H9 (cell line): ENCODE data around the gene SLC19A1. TPM values are rescaled to one million over a fixed set of nuclear protein-coding genes. Genes with fewer than 3 reads are reported as not detected.

Experiments used
- DNase-seq: peaks from one replicate; pipeline ENCODE4 v3.0.0-alpha.2; 2017
- H2AFZ ChIP-seq: one replicate; pipeline ENCODE4 v1.6.1; 2013; ENCODE audit warnings: mild to moderate bottlenecking, low read length, control low read depth, moderate library complexity
- H2AK5ac ChIP-seq: 2 replicates; pipeline ENCODE4 v1.6.1; 2013; ENCODE audit warnings: low read length, control low read depth, mixed read lengths; ENCODE audit not compliant: insufficient read length
- H2BK120ac ChIP-seq: one replicate; pipeline ENCODE4 v1.6.1; 2013; ENCODE audit warnings: low read depth, mild to moderate bottlenecking, low read length, control low read depth, inconsistent platforms; ENCODE audit not compliant: poor library complexity, severe bottlenecking
- H2BK12ac ChIP-seq: 2 replicates; pipeline ENCODE4 v1.6.1; 2013; ENCODE audit warnings: low read length, control low read depth, mixed read lengths, low read depth; ENCODE audit not compliant: insufficient read length
- H2BK15ac ChIP-seq: 2 replicates; pipeline ENCODE4 v1.6.1; 2013; ENCODE audit warnings: low read depth, low read length, control low read depth
- H2BK20ac ChIP-seq: one replicate; pipeline ENCODE4 v1.6.1; 2013; ENCODE audit warnings: low read depth, mild to moderate bottlenecking, low read length, control low read depth, inconsistent platforms; ENCODE audit not compliant: poor library complexity, severe bottlenecking
- H2BK5ac ChIP-seq: 2 replicates; pipeline ENCODE4 v1.6.1; 2013; ENCODE audit warnings: low read length, control low read depth, mixed read lengths; ENCODE audit not compliant: insufficient read length
- H3K14ac ChIP-seq: 2 replicates; pipeline ENCODE4 v1.6.1; 2013; ENCODE audit warnings: low read length, control low read depth; ENCODE audit not compliant: insufficient read depth
- H3K18ac ChIP-seq: 2 replicates; pipeline ENCODE4 v1.6.1; 2013; ENCODE audit warnings: low read depth, mild to moderate bottlenecking, mixed read lengths, low read length, control low read depth; ENCODE audit not compliant: insufficient read length
- H3K23ac ChIP-seq: 2 replicates; pipeline ENCODE4 v1.6.1; 2013; ENCODE audit warnings: low read length, control low read depth, mixed read lengths, low read depth; ENCODE audit not compliant: insufficient read length
- H3K23me2 ChIP-seq: 2 replicates; pipeline ENCODE4 v1.6.1; 2013; ENCODE audit warnings: low read depth, mild to moderate bottlenecking, mixed read lengths, low read length, control low read depth; ENCODE audit not compliant: insufficient read length, poor library complexity, severe bottlenecking
- H3K27ac ChIP-seq: 2 replicates; pipeline ENCODE4 v1.5.1; 2013; ENCODE audit warnings: low read length, control low read depth, mixed read lengths, low read depth; ENCODE audit not compliant: insufficient read length
- H3K27me3 ChIP-seq: 2 replicates; pipeline ENCODE4 v1.6.1; 2013; ENCODE audit warnings: low read length, control low read depth, inconsistent platforms; ENCODE audit not compliant: insufficient read depth
- H3K4ac ChIP-seq: 2 replicates; pipeline ENCODE4 v1.6.1; 2013; ENCODE audit warnings: low read depth, mild to moderate bottlenecking, control low read depth, inconsistent platforms, low read length, moderate library complexity
- H3K4me1 ChIP-seq: 2 replicates; pipeline ENCODE4 v1.6.1; 2013; ENCODE audit warnings: low read length, control low read depth, inconsistent platforms; ENCODE audit not compliant: insufficient read depth
- H3K4me2 ChIP-seq: 2 replicates; pipeline ENCODE4 v1.6.1; 2013; ENCODE audit warnings: low read length, control low read depth, mixed read lengths; ENCODE audit not compliant: insufficient read length, insufficient read depth
- H3K56ac ChIP-seq: 2 replicates; pipeline ENCODE4 v1.6.1; 2013; ENCODE audit warnings: low read depth, mild to moderate bottlenecking, mixed read lengths, low read length, control low read depth; ENCODE audit not compliant: insufficient read length
- H3K79me1 ChIP-seq: 2 replicates; pipeline ENCODE4 v1.6.1; 2013; ENCODE audit warnings: low read depth, mild to moderate bottlenecking, moderate library complexity, low read length, control low read depth, inconsistent platforms; ENCODE audit not compliant: insufficient read depth, poor library complexity, severe bottlenecking
- H3K79me2 ChIP-seq: 2 replicates; pipeline ENCODE4 v1.6.1; 2013; ENCODE audit warnings: low read length, control low read depth, inconsistent platforms; ENCODE audit not compliant: insufficient read depth
- H3K9ac ChIP-seq: 2 replicates; pipeline ENCODE4 v1.6.1; 2013; ENCODE audit warnings: low read length, control low read depth, mixed read lengths; ENCODE audit not compliant: insufficient read length; ENCODE audit errors: extremely low read depth
- H3K9me3 ChIP-seq: one replicate; pipeline ENCODE4 v1.6.1; 2013; ENCODE audit warnings: low read depth, low read length, inconsistent platforms; ENCODE audit not compliant: control insufficient read depth
- H3T11ph ChIP-seq: one replicate; pipeline ENCODE4 v1.6.1; 2013; ENCODE audit warnings: mild to moderate bottlenecking, low read length, control low read depth, inconsistent platforms
- H4K20me1 ChIP-seq: one replicate; pipeline ENCODE4 v1.6.1; 2013; ENCODE audit not compliant: control insufficient read depth, insufficient read length, insufficient read depth
- H4K5ac ChIP-seq: 2 replicates; pipeline ENCODE4 v1.6.1; 2013; ENCODE audit warnings: low read depth, mild to moderate bottlenecking, mixed read lengths, low read length, control low read depth; ENCODE audit not compliant: insufficient read length
- H4K8ac ChIP-seq: replicated peaks from 2 replicates; pipeline ENCODE4 v1.6.1; 2013; ENCODE audit warnings: low read length, control low read depth, mixed read lengths, low read depth; ENCODE audit not compliant: insufficient read length
- H4K91ac ChIP-seq: 2 replicates; pipeline ENCODE4 v1.6.1; 2013; ENCODE audit warnings: low read depth, mild to moderate bottlenecking, moderate library complexity, mixed read lengths, low read length, control low read depth; ENCODE audit not compliant: insufficient read length
- H3K27ac Mint-ChIP-seq, 3 experiments: 2 replicates in 2 of 3; 3 replicates in 1 of 3; pipeline ENCODE4 v1.8.0; 2020 to 2021; ENCODE audit warnings: mixed read lengths in 3 of 3, mild to moderate bottlenecking in 1 of 3, moderate library complexity in 1 of 3
- H3K27me3 Mint-ChIP-seq: 2 replicates; pipeline ENCODE4 v1.8.0; 2021; ENCODE audit warnings: low read depth, mild to moderate bottlenecking, moderate library complexity, mixed read lengths
- H3K36me3 Mint-ChIP-seq, 3 experiments: 2 replicates in 2 of 3; 3 replicates in 1 of 3; pipeline ENCODE4 v1.8.0; 2020 to 2021; ENCODE audit warnings: low read depth in 3 of 3, mixed read lengths in 3 of 3; ENCODE audit not compliant: insufficient read depth in 1 of 3
- H3K4me1 Mint-ChIP-seq, 2 experiments: 2 replicates each; pipeline ENCODE4 v1.8.0; 2020; ENCODE audit warnings: mixed read lengths in 2 of 2
- H3K4me3 Mint-ChIP-seq, 2 experiments: 2 replicates in 1 of 2; 3 replicates in 1 of 2; pipeline ENCODE4 v1.8.0; 2020 to 2021; ENCODE audit warnings: mild to moderate bottlenecking in 2 of 2, mixed read lengths in 2 of 2, moderate library complexity in 1 of 2
- H3K9me3 Mint-ChIP-seq, 2 experiments: 2 replicates in 1 of 2; 3 replicates in 1 of 2; pipeline ENCODE4 v1.8.0; 2020; ENCODE audit warnings: mild to moderate bottlenecking in 2 of 2, mixed read lengths in 2 of 2, moderate library complexity in 1 of 2
- WGBS: extraction: QIAGEN DNeasy Blood & Tissue Kit; methylation state at CpG from one replicate; pipeline ENCODE4 v1.1.7; 2013; ENCODE audit warnings: missing lambda C conversion rate, low lambda C conversion rate, mixed read lengths; ENCODE audit not compliant: insufficient read length; ENCODE audit errors: extremely low coverage; 5-methylcytosine and 5-hydroxymethylcytosine counted together
- total RNA-seq: library from RNA; stranded (reverse); gene quantifications from 2 replicates; pipeline ENCODE4 v1.2.1, GENCODE V29; 2021
- TF ChIP-seq, protein P1 (sequence below): fragments of 200-600 bp; sonication (generic); conservative IDR thresholded peaks from 3 replicates; pipeline ENCODE4 v1.8.0; 2021; ENCODE audit warnings: antibody characterized with exemption, mild to moderate bottlenecking

SLC19A1 gene
- total RNA-seq, 1 experiment from 2014 or later, result 32.4 TPM

DNA sequence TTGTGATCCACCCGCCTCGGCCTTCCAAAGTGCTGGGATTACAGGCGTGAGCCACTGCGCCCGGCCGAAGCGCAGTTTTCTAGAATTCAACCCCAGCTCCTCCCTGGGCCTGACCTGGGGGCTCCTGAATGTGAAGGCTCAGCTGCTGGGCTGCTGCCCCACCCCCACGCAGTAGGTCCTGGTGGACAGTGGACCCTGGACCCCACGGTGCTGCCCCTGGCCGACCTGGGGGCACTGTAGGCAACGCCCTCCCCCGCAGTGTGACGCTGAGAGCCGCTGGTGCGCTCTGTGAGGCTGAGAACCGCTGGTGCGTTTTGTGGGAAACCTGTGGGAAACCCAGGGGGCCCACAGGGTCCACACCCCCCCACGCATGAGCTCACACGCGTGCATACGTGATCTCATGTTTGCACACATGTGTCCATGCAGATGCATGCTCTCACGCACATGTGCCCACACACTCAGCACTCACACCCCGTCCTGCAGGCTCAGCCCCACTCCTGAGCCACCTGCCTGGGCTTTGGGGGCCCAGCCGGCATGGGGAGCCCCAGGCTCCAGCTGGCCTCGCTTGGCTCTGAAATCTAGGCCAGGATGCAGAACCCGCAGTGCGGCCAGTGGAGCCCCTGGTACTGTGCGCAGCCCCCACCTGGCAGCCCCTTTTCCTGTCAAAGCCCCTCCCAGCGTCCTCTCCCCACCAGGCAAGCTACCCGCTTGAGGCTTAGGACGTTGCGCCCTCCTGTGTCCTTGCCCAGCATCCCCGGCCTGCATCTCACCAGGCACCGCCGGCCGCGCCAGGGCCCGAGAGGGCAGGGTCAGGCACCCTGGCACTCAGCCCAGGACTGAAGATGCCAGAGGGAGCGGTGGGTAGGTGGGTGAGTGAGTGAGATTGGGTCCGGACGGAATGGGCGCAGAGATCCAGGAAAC is 69.5 kb downstream of the SLC19A1 start:
- Histone ChIP-seq H3K4me2 (no peak overlapping the region), H3T11ph (no peak overlapping the region), H3K4ac (no peak overlapping the region), H3K23ac (no peak overlapping the region), H2BK12ac (no peak overlapping the region), H3K9ac (no peak overlapping the region), H2BK5ac (no peak overlapping the region), H2BK120ac (no peak overlapping the region), H3K14ac (no peak overlapping the region), H2BK15ac (no peak overlapping the region), H2AFZ (no peak overlapping the region), H3K9me3 (no peaks in the 10 kb centered on the region), H2AK5ac (no peak overlapping the region), H2BK20ac (no peak overlapping the region), H3K56ac (no peak overlapping the region), H3K23me2 (no peaks in the 10 kb centered on the region), H3K79me1 (peaks cover 10% of the 10 kb centered on the region), H3K79me2 (no peaks in the 10 kb centered on the region; the same call in 1 of the 2 replicates), H3K27me3 (no peaks in the 10 kb centered on the region), H3K4me1 (no peaks in the 10 kb centered on the region), H4K20me1 (no peaks in the 10 kb centered on the region), H3K27ac (no peak overlapping the region), H4K5ac (no peak overlapping the region), H4K8ac (no peak overlapping the region), H4K91ac (no peak overlapping the region), H3K18ac (no peak overlapping the region)
- H3K4me1 Mint-ChIP-seq, result peaks cover 6 to 14% of the 10 kb centered on the region in 2 experiments; a peak in 3 of 4 replicates
- H3K27ac Mint-ChIP-seq, result peak overlapping the region in 1 of 3 experiments; percentile 69; a peak in 1 of 7 replicates
- TF ChIP-seq, protein P1, sequence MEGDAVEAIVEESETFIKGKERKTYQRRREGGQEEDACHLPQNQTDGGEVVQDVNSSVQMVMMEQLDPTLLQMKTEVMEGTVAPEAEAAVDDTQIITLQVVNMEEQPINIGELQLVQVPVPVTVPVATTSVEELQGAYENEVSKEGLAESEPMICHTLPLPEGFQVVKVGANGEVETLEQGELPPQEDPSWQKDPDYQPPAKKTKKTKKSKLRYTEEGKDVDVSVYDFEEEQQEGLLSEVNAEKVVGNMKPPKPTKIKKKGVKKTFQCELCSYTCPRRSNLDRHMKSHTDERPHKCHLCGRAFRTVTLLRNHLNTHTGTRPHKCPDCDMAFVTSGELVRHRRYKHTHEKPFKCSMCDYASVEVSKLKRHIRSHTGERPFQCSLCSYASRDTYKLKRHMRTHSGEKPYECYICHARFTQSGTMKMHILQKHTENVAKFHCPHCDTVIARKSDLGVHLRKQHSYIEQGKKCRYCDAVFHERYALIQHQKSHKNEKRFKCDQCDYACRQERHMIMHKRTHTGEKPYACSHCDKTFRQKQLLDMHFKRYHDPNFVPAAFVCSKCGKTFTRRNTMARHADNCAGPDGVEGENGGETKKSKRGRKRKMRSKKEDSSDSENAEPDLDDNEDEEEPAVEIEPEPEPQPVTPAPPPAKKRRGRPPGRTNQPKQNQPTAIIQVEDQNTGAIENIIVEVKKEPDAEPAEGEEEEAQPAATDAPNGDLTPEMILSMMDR, result no peak
- no peaks in the 10 kb centered on the region; the same call in 1 of the 2 replicates for H3K27me3 Mint-ChIP-seq
- WGBS, result no CpG with 5 or more reads among the region's 42 CpGs
- DNase-seq, result no peak
- peaks cover 12 to 56% (median 31%) of the 10 kb centered on the region in 3 experiments; a peak in 6 of 7 replicates for H3K36me3 Mint-ChIP-seq
- H3K9me3 Mint-ChIP-seq, result peaks cover 0 to 2% of the 10 kb centered on the region in 2 experiments; a peak in 2 of 5 replicates
- H3K4me3 Mint-ChIP-seq, result no peak overlapping the region
